Natural killer cell treated with Interleukin-12 subunit alpha and Interleukin-12 subunit beta and Interleukin-15 and Interleukin-18, amount 100 ng/mL, for 72 hours (primary cell): ENCODE measurements around the gene RBM47. TPM values are rescaled to one million over a fixed set of nuclear protein-coding genes. Genes with fewer than 3 reads are reported as not detected.
A peak's percentile ranks its signal among the peaks of the same experiment; 100 is the strongest.

Source experiments
- ATAC-seq, 2 donors: fragments of 150-1000 bp; cut with Tn5 transposase in 1 of 2; sonication (Bioruptor Pico), chemical (Tn5 transposase) in 1 of 2; 2 replicates each; pipeline ENCODE4 v1.10.0; 2021
- DNase-seq: peaks from one replicate; pipeline ENCODE4 v3.0.0; 2022; ENCODE audit warnings: low spot score
- H3K27ac Mint-ChIP-seq, 2 donors: 1 replicate in 1 of 2; 2 replicates in 1 of 2; pipeline ENCODE4 v1.8.0; 2022; ENCODE audit warnings: mixed read lengths in 2 of 2, mild to moderate bottlenecking in 1 of 2, moderate library complexity in 1 of 2
- H3K27me3 Mint-ChIP-seq, 2 donors: 1 replicate in 1 of 2; 2 replicates in 1 of 2; pipeline ENCODE4 v1.8.0; 2022; ENCODE audit warnings: mixed read lengths in 2 of 2
- H3K36me3 Mint-ChIP-seq: one replicate; pipeline ENCODE4 v1.8.0; 2022; ENCODE audit warnings: mixed read lengths
- H3K4me1 Mint-ChIP-seq, 2 donors: 1 replicate in 1 of 2; 2 replicates in 1 of 2; pipeline ENCODE4 v1.8.0; 2022; ENCODE audit warnings: low read depth in 2 of 2, mixed read lengths in 2 of 2, mild to moderate bottlenecking in 1 of 2
- H3K4me3 Mint-ChIP-seq: one replicate; pipeline ENCODE4 v1.8.0; 2022; ENCODE audit warnings: mixed read lengths
- H3K9me3 Mint-ChIP-seq: 2 replicates; pipeline ENCODE4 v1.8.0; 2022; ENCODE audit warnings: mixed read lengths
- total RNA-seq, 2 donors: library from RNA; stranded (reverse); gene quantifications; one replicate each; pipeline ENCODE4 v1.2.3, GENCODE V29; 2022

RBM47 gene
- total RNA-seq, result 10 to 100 TPM in 1 of 2 donors, 1 to 10 TPM in 1; 8.5 to 15.4 TPM

GRCh38 chr4:40629401-40630334 is at the start of gene RBM47:
Gene RBM47 (minus strand): TSS chr4:40629864. CDS start chr4:40438893, 190,971 bp downstream.
- peaks cover 10 to 11% of the 10 kb centered on the region in 2 donors for H3K4me1 Mint-ChIP-seq
- ATAC-seq (peak; percentile 63 to 69), DNase-seq (no peak)
- H3K27me3 Mint-ChIP-seq, result peaks cover 37 to 49% of the 10 kb centered on the region in 2 donors
- H3K9me3 Mint-ChIP-seq, result no peaks in the 10 kb centered on the region
- H3K4me3 Mint-ChIP-seq, result peak within 1 kb of the TSS; percentile 59
- peak within 1 kb of the TSS in 1 of 2 donors; percentile 79 for H3K27ac Mint-ChIP-seq
- peaks cover 5% of the 10 kb centered on the region for H3K36me3 Mint-ChIP-seq

- DNase-seq, result no peak
- Mint-ChIP-seq H3K27me3 (peaks cover 0 to 8% of the 10 kb centered on the region in 2 donors), H3K4me3 (no peak overlapping the region), H3K27ac (no peak overlapping the region), H3K4me1 (peaks cover 7 to 18% of the 10 kb centered on the region in 2 donors), H3K36me3 (no peaks in the 10 kb centered on the region), H3K9me3 (no peaks in the 10 kb centered on the region)
- no peak for ATAC-seq
These were observed 48.8 kb upstream of the RBM47 start for GRCh38 chr4:40678421-40678820.

GRCh38 chr4:40675166-40675565 is 45.5 kb upstream of the RBM47 start:
- Mint-ChIP-seq H3K27ac (no peak overlapping the region), H3K4me1 (peaks cover 27 to 30% of the 10 kb centered on the region in 2 donors), H3K27me3 (no peaks in the 10 kb centered on the region), H3K4me3 (no peak overlapping the region), H3K9me3 (no peaks in the 10 kb centered on the region), H3K36me3 (no peaks in the 10 kb centered on the region)
- no peak for DNase-seq
- no peak for ATAC-seq

- H3K4me3 Mint-ChIP-seq, result peak overlapping the region; percentile 87
- H3K27ac Mint-ChIP-seq, result peak overlapping the region; percentile 94
- DNase-seq (peak; percentile 78), ATAC-seq (peak; percentile 94 to 96)
- no peaks in the 10 kb centered on the region for H3K9me3 Mint-ChIP-seq
- H3K27me3 Mint-ChIP-seq, result no peaks in the 10 kb centered on the region
- no peaks in the 10 kb centered on the region for H3K36me3 Mint-ChIP-seq
- H3K4me1 Mint-ChIP-seq, result peaks cover 32 to 34% of the 10 kb centered on the region in 2 donors
These were observed 43.2 kb upstream of the RBM47 start for GRCh38 chr4:40672528-40673522.

- peaks cover 30 to 32% of the 10 kb centered on the region in 2 donors for H3K4me1 Mint-ChIP-seq
- no peak overlapping the region for H3K27ac Mint-ChIP-seq
- ATAC-seq (no peak), DNase-seq (no peak)
- H3K27me3 Mint-ChIP-seq, result no peaks in the 10 kb centered on the region
- H3K9me3 Mint-ChIP-seq, result no peaks in the 10 kb centered on the region
- no peak overlapping the region for H3K4me3 Mint-ChIP-seq
- no peaks in the 10 kb centered on the region for H3K36me3 Mint-ChIP-seq
These were observed 39.8 kb upstream of the RBM47 start for GRCh38 chr4:40669504-40669903.

- H3K4me1 Mint-ChIP-seq, result peaks cover 5 to 7% of the 10 kb centered on the region in 2 donors
- DNase-seq (no peak), ATAC-seq (no peak)
- no peak overlapping the region for H3K4me3 Mint-ChIP-seq
- H3K36me3 Mint-ChIP-seq, result no peaks in the 10 kb centered on the region
- no peak overlapping the region for H3K27ac Mint-ChIP-seq
- H3K27me3 Mint-ChIP-seq, result peaks cover 0 to 3% of the 10 kb centered on the region in 2 donors
- H3K9me3 Mint-ChIP-seq, result no peaks in the 10 kb centered on the region
These were observed 36.2 kb upstream of the RBM47 start for GRCh38 chr4:40665842-40666241.

- H3K36me3 Mint-ChIP-seq, result no peaks in the 10 kb centered on the region
- H3K4me1 Mint-ChIP-seq, result peaks cover under 1 to 1% of the 10 kb centered on the region in 2 donors
- DNase-seq (no peak), ATAC-seq (no peak)
- H3K9me3 Mint-ChIP-seq, result no peaks in the 10 kb centered on the region
- H3K4me3 Mint-ChIP-seq, result no peak overlapping the region
- H3K27ac Mint-ChIP-seq, result no peak overlapping the region
- peaks cover 0 to 3% of the 10 kb centered on the region in 2 donors for H3K27me3 Mint-ChIP-seq
These were observed 33.4 kb upstream of the RBM47 start for GRCh38 chr4:40662962-40663604.

GRCh38 chr4:40661803-40662202 is 32.1 kb upstream of the RBM47 start:
- DNase-seq, result no peak
- no peaks in the 10 kb centered on the region for H3K9me3 Mint-ChIP-seq
- ATAC-seq, result no peak
- H3K4me1 Mint-ChIP-seq, result peaks cover 0 to 5% of the 10 kb centered on the region in 2 donors
- no peaks in the 10 kb centered on the region for H3K36me3 Mint-ChIP-seq
- peak overlapping the region in 1 of 2 donors; percentile 48 for H3K27ac Mint-ChIP-seq
- peaks cover 0 to 3% of the 10 kb centered on the region in 2 donors for H3K27me3 Mint-ChIP-seq
- no peak overlapping the region for H3K4me3 Mint-ChIP-seq

GRCh38 chr4:40656201-40656863 is 26.7 kb upstream of the RBM47 start:
- Mint-ChIP-seq H3K27me3 (peaks cover 0 to 2% of the 10 kb centered on the region in 2 donors), H3K36me3 (no peaks in the 10 kb centered on the region), H3K4me1 (peaks cover 0 to 5% of the 10 kb centered on the region in 2 donors), H3K4me3 (no peak overlapping the region), H3K27ac (no peak overlapping the region), H3K9me3 (no peaks in the 10 kb centered on the region)
- no peak for DNase-seq
- peak in 1 of 2 donors; percentile 74 for ATAC-seq

GRCh38 chr4:40651280-40651679 is 21.6 kb upstream of the RBM47 start:
- no peaks in the 10 kb centered on the region for H3K4me1 Mint-ChIP-seq
- ATAC-seq (no peak), DNase-seq (no peak)
- peaks cover 0 to 4% of the 10 kb centered on the region in 2 donors for H3K27me3 Mint-ChIP-seq
- no peak overlapping the region for H3K4me3 Mint-ChIP-seq
- H3K9me3 Mint-ChIP-seq, result no peaks in the 10 kb centered on the region
- peak overlapping the region in 1 of 2 donors; percentile 39 for H3K27ac Mint-ChIP-seq
- H3K36me3 Mint-ChIP-seq, result no peaks in the 10 kb centered on the region

GRCh38 chr4:40649321-40649720 is 19.7 kb upstream of the RBM47 start:
- no peaks in the 10 kb centered on the region for H3K4me1 Mint-ChIP-seq
- no peaks in the 10 kb centered on the region for H3K36me3 Mint-ChIP-seq
- DNase-seq, result no peak
- no peak overlapping the region for H3K27ac Mint-ChIP-seq
- peaks cover 3 to 9% of the 10 kb centered on the region in 2 donors for H3K27me3 Mint-ChIP-seq
- no peak overlapping the region for H3K4me3 Mint-ChIP-seq
- H3K9me3 Mint-ChIP-seq, result no peaks in the 10 kb centered on the region
- no peak for ATAC-seq

GRCh38 chr4:40648742-40649281 is 19.1 kb upstream of the RBM47 start:
- Mint-ChIP-seq H3K4me1 (no peaks in the 10 kb centered on the region), H3K9me3 (no peaks in the 10 kb centered on the region), H3K27me3 (peaks cover 2 to 9% of the 10 kb centered on the region in 2 donors), H3K4me3 (no peak overlapping the region), H3K27ac (no peak overlapping the region), H3K36me3 (no peaks in the 10 kb centered on the region)
- DNase-seq (no peak), ATAC-seq (no peak)
